ENCODE results near the gene BCAP29.
"Not testable (repeated sequence)": the region's sequence is repeated elsewhere in the genome, so short reads cannot be mapped to it uniquely, and the experiment has no call there.

The BCAP29 gene, protein sequence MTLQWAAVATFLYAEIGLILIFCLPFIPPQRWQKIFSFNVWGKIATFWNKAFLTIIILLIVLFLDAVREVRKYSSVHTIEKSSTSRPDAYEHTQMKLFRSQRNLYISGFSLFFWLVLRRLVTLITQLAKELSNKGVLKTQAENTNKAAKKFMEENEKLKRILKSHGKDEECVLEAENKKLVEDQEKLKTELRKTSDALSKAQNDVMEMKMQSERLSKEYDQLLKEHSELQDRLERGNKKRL

DNA sequence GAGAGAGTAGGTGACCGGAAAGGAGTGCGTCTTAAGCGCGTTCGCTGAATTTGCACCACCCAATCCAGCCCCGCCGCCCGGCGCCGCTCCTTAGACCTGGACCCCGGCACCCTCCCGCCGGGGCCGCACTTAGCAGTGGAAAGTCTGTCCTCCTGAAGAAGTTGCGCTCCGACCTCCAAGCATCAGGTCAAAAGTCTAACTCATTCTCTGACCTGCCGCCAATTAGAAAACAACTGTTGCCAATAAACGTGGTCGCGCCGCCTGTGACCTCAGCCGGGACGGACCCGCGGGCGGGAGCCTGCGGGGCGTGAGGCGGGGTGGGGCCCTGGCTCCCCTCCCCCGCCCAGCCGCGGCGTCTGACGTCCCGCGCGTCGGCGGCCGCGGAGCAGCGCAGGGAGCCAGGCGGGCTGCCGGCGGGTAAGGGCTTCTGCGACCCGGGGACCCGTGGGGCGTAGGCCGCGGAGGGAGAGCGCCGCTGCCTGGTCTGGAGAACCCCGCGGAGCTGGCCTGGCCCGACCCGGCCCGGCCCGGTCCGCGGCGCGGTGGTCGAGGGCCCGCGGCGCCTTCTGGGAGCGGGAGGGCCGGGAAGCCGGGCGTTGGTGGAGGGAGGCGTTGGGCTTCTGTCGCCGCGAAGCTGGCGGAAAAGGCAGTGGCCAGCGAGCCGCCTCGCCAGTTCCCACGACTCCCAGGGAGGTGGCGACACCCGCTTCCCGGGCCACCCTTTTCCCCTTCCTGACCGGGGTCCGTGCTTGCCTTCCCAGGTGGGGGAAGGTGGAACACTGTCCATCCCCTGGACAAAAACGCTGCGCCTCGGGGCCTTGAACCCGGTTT, at the start of gene BCAP29:
Gene BCAP29, plus strand, starts transcription at position 362 of the 831 bp plus-strand sequence. CDS start 527 bp downstream, outside the sequence.
- peak; percentile 53 to 81 for DNase-seq

DNA sequence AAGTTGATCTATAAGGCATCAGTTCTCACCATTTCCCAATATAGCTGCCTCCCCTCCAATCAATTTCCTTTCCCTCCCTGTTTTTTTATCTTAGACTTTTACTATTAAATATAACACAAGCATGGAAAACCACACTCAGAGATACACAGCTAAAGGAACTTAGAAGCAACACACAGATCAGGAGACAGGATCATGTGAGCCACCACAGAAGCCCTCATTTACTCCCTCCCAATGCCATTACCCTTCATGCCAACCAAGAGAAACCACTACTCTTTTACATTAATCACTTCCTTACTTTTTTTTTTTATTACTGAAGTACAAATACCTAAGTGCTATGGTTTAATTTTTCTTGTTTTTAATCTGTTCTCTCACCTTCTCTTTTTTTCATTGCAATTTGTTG, 49.3 kb upstream of the BCAP29 start:
- peak in 1 of 2 experiments; percentile 5 for DNase-seq

DNA sequence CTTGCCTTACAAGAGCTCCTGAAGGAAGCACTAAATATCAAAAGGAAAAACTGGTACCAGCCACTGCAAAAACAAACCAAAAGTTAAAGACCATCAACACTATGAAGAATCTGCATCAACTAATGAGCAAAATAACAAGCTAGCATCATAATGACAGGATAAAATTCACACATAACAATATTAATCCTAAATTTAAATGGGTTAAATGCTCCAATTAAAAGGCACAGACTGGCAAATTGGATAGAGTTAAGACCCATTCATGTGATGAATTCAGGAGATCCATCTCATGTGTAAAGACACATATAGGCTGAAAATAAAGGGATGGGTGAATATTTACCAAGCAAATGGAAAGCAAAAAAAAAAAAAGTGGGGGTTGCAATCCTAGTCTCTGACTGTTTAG, 45.9 kb upstream of the BCAP29 start:
- no peak for DNase-seq

DNA sequence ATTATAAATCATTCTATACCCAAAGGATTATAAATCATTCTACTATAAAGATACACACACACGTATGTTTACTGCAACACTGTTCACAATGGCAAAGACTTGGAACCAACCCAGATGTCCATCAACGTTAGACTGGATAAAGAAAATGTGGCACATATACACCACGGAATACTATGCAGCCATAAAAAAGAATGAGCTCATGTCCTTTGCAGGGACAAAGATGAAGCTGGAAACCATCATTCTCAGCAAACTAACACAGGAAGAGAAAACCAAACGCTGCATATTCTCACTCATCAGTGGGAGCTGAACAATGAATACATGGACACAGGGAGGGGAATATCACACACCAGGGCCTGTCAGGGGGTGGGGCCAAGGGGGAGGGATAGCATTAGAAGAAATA, 42.8 kb upstream of the BCAP29 start:
- DNase-seq: not testable (repeated sequence)

DNA sequence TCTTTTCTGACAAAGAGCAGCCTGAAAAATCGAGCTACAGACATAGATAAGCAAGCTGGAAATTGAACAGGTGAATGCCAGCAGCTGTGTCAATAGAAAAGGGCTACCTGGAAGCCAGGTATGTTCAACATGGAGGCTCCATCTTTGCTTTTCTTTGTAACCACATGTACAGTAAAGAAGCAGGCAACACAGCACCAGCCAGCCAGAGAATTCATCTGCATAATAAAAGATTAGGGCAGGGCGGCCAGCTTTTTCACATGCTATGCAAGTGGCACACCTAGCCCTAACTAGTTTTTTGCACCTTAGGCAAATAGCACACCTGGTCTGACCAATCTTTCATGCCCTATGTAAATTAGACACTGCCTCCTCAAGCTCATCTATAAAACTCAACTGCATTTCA, 42.0 kb upstream of the BCAP29 start:
- DNase-seq: no peak

DNA sequence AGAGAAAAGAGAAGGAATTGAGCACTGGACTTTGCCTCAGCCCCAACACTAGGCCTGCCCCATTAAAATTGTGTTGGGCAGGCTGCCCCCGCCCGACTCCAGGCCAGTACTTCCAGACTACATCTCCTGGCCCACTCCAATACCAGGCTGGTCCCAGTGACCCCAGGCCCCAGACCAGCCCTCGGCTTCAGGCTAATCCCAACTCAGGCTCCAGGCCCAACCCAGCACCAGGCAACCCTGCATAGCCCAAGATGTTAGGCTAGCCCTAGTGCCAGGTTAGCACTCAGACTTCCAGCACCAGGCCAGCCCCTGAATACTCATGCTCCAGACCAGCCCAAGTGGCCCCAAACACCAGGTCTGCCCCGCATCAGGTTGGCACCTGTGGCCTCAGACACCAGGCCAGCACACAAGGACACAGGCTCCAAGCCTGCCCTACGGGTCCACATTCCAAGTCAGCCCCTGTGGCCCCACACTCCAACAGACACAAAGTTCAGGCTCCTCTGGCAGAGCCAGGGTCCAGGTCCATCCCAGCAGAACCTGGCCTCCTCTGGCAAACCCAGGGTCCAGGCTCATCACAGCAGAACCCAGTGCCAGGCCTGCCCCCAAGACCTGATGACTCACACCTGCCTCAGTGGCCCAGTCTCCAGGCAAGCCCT, 36.6 kb upstream of the BCAP29 start:
- no peak for DNase-seq

DNA sequence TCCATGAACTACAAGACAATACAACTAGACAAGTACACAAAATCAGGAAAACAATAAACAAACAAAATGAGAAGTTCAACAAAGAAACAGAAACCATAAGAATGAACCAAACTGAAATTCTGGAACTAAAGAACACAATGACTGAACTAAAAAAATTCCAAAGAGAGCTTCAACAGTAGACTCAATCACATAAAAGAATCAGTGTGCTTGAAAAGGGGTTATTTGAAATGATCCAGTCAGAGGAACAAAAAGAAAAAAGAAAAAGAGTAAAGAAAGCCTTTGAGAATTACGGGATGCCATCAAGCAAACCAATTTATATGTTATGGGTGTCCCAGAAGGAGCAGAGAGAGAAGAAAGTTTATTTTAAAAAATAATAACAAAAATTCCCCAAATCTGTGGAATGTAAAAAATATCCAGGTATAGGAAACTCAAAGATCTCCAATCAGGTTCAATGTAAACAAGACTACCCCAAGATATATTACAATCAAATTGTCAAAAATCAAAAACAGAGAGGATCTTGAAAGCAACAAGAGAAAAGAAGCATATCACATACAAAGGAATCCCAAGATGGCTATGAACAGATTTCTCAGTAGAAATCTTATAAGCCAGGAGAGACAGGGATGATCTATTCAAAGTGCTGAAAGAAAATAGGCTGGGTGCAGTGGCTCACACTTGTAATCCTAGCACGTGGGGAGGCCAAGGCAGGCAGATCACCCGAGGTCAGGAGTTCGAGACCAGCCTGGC, 35.0 kb upstream of the BCAP29 start:
- no peak for DNase-seq

DNA sequence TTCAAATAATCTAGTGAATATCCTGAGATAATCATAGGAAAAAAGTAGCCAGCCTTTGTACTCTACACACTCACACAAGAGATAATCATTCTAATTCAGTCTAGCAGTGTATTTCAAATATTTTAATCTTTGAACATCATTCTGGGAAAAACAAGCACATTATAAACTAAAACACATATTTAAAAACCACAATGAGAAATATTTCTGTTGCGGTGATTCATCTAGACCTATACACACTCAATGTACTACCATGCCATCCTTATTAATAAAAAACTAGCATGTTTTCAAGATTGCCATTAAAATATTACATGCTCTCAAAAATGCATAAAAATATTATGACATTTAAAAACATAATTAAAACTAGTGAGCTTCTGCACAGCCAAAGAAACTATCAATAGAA, 28.1 kb upstream of the BCAP29 start:
- DNase-seq: no peak

DNA sequence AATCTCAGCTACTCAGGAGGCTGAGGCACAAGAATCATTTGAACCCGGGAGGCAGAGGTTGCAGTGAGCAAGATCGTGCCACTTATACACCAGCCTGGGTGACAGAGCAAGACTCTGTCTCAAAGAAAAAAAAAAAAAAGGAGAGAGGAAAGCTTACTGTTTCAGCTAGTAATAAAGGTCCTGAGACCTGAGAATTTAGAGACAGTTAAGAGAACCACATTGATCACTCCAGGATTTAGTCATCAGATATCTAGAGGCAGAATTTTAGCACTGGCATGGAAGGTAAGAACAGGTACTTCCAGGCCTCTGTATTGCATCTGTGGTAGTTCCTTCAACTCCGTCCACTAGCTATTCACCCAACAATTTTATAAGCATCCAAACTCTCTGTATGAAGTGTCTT, 24.2 kb upstream of the BCAP29 start:
- no peak for DNase-seq

DNA sequence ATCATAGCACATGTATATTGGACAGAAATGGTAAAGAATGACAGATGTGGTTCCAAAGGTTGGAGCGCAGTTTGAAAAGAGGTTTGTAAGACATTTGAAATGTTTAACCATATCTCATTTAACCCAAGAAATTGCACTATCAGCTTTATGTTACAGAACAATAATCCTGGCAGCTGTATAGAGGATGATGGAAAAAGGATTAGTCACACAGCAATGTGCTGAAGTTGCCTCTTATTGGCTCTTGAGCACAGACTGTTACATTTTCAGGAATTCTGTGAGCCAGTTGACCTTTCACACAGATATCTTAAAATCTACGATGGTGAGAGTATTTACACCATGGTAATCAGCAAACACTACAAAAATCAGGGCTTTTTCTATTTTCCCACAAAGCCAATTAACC, 20.2 kb upstream of the BCAP29 start:
- no peak for DNase-seq

DNA sequence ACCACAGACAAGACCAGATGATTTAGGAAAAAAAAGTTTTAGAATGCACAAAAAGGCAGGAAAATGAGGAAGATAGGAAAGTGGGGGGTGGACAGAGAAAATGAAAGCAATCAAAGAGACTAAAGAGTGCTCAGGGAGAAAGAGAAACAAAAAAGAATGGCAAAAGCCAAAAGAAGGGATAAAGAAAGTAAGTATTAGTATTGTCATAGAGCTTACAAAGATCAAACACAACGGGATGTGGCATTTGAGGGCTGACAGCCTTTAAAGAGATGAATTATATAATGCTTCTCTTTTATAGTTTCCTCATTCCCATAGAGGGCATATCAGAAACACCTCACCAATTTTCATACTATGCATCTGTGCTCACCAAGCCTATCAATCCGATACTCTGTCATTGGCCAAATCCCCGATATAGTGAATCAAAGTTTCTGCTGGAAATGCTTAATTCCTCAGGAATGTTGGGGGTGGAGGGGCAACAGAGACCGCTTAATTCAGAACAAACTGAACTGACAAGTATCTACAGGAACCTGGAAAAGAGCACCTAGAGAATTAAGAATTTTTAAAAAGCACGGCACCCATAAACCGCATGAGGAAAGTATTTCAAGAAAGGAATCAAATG, 19.0 kb upstream of the BCAP29 start:
- peak; percentile 13 to 24 for DNase-seq

DNA sequence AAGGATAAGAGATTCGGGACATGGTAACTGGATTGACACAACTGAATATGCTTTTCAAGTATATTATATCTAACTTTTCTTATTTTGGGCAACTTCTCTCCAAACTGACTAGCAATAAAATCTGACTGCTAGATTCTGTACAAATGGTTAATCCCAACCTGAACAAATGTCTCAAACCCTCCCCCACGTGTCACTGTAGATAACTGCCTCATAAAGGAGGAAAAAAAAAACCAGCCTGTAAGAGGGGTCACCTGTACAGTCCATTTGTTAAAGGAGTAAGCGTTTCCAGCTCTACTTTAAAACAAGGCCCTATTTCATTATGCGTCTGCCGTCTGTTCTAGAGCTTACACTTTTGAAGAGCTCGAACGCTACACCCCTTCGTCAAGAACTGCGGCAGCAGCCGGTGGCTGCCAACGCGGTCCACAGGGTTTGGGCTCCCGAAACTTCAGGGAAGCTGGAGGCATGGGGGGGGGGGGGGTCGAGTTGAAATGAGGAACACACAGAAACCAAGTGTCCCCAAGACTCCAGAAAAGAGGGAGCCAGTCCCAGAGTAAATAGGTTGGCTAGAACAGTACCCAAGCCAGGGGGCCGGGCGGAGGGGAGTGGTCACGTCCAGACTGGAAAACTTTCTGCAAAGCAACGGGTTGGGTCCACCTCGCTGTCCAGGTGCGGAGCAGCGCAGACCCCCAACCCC, 16.8 kb upstream of the BCAP29 start:
- DNase-seq: peak; percentile 49 to 67

DNA sequence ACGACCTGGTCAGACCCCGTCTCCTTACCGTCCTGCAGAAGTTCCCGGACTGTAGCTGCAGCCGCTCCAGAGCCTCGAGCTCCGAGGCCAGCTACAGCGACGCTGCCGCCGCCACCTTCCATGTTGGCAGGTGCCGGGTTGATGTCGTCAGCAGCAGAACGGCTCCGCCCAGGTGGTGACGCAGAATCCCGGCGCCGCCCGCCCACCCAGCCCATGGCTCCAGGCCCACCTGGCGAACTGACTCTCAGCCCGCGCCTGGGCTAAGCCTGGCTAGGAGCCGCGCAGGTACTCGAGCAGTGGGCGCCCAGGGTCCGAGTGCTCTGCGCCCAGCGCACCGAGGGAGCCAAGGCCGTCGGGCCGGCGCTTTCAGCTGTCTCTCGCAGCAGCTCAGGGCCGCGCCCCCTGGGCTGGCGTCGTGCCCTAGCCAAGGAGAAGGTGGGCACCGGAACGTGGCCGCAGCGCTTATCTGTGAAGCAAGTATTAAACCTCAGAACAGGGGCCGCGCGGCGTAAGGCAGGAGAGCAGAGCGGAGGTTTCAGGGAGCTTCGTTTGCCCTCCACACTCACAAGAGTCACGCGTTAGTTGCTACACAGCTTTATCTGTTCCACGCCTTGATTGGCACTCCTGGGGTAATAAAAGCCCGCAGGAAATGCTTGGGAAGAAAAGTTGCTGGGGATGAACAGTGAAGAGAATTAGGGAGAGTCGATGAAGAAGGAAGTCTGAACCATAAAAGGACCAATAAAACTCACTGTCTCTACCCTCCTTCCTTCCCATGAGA, 16.1 kb upstream of the BCAP29 start, which contains the start of the genes COG5 and DUS4L:
Gene COG5, minus strand, starts transcription at position 146 of the 778 bp plus-strand sequence. Its CDS starts 24 bp downstream, at position 122.
Gene DUS4L, plus strand, starts transcription at position 197 of the 778 bp plus-strand sequence. CDS start 3,100 bp downstream, outside the sequence.
- DNase-seq: peak; percentile 57 to 75

DNA sequence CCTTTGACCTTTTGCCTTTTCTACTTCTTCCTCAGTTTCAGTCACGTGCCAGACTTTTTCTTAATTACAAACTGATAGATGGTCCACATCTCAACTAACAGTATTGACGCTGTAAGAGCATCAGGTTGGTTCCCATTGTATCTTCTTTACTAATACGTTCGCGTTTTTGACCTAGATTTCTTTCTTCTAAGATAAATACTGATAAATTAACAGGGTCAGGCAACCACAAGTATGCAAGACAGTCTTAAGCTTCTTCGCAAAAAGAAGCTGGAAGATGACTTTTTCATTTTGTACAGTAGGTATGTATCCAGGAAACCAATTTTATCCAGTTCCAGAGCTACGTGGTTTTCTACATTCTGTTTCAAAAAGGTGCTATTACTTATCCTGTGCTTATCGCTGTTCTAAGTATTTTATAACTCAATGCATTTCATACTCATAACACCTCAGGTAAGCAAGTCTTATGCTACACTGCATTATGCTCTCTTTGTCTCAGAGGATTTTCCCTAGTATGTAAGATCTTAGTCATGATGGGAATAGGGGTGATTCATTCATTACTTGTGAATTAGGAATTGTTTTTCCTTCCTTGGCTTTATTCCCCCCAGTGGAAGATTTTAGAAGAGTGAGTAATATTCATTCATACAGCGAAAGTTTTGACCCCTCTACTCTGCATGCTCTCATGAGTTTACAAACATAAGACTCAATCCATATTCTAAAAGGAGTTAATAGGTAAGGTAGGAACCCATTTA, 15.3 kb upstream of the BCAP29 start:
- DNase-seq: no peak

DNA sequence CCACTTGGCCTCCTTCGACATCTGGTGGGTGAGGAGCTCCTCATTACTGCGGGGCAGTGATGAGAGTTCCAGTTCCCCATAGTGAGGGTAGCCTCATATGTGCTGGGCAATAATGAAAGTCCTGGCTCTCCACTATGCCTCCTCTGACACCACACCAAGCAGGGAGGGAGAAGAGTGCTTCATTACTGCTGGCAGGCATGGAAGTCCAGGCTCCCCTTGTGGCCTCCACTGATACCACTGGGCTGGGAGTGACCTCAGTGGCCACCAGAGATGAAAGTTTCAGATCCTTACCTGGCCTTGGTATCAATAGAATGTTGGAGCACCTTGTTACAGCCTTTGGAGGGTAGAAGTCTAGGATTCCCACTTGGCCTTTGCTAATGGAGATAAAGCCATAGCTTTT, 9.7 kb upstream of the BCAP29 start:
- no peak for DNase-seq

DNA sequence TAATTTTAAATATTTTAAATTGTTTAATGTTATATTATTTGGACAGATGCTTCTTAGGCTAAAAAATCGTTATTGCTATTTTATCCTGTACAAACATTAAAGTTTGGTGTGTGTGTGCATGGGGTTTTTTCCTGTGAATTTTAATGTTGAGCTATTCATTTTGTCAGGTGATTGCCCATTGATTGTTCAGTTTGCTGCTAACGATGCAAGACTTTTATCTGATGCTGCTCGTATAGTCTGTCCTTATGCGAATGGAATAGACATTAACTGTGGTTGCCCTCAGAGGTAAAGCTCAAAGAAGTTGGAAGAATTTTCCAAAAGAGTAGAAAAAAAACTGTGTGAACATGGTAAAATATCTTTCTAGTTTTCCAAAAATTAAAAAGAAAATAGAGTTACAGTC, 6.5 kb upstream of the BCAP29 start:
- DNase-seq: no peak

DNA sequence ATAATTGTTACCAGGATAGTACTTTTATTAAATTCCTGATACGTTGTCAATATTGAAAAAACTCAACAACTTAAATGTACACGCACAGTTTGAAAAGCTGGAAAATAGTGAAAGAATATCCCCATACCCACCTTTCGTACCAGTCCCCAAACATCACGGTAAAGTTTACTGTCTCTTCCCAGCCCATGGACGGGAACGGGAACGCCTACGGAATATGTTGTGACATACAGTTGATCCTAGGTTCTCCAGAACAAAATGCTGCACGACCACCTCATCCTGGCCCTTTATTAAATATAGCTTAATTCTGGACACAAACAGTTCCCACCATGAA, 527 bp upstream of the BCAP29 start:
- DNase-seq: peak in 1 of 2 experiments; percentile 76

DNA sequence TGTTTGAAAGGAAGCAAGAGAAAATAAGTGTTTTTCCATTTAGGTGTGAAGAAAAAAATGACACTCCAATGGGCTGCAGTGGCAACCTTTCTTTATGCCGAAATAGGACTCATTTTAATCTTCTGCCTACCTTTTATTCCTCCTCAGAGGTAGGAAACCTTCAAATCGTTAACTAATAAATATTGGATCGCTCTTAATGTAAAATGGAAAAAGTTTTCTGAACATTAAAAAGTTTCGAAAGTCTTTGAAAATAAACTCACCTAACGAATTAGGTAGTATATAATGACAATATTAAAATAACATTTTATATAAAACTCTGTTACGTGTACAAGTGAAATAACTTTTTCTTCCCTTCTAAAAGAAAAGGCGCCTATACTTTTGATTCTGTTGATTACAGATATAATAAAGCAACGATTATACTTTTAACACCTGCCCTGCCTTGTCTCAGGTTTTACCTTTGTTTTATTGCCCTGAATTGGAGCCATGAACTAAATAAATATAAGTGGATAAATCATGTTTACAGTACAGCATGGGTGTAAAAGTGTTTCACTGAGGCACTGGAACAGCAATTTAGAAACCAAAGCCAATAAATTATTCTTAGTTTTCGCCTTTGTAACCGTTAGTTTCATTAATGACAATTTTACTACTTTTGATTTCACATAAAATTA, 804 bp downstream of the BCAP29 start:
- DNase-seq: no peak

DNA sequence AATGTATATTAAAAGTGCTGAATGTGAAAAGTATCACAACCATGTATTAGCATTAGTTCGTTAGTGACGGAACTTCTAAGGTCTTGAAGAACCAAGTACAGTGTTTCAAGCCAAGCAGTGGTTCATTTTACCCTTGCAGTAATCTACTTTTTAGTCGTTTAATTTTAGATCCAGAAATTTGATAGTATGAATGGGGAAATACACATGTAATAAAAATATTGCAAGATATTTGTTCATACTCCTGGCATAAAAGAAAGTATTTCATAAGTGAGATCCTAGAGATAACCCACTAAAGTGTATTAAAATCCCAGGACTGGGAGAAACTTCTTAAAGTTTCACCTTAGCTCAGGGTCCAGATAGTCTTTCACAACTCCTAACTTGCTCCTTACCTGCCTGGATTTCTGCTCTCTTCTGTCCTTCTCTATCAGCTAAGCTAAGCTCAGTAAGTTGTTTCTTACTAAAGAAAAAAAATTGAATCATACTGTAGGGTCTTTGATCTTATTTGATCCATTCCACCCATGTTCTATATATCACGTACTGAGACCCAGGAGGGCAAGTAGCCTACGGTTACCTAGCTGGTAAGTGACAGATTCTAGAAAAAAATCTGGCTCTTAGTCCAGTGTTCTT, 1.5 kb downstream of the BCAP29 start:
- no peak for DNase-seq

All from Kasumi-1 (cell line).